Neural progenitor cell (in vitro differentiated cells): ENCODE measurements around the gene EPS8. TPM values are rescaled to one million over a fixed set of nuclear protein-coding genes. Genes with fewer than 3 reads are reported as not detected.

Experiments used
- DNase-seq: peaks from one replicate; pipeline ENCODE4 v3.0.0-alpha.2; 2016; ENCODE audit warnings: low spot score
- H2AFZ ChIP-seq: fragments of 200-600 bp; sonication (generic); replicated peaks from 2 replicates; pipeline ENCODE4 v1.6.1; 2016; ENCODE audit warnings: antibody characterized with exemption
- H3F3A ChIP-seq: fragments of 200-600 bp; sonication (generic); 2 replicates; pipeline ENCODE4 v1.6.1; 2016; ENCODE audit warnings: antibody characterized with exemption, low read depth
- H3K27ac ChIP-seq: fragments of 200-600 bp; sonication (generic); 2 replicates; pipeline ENCODE4 v1.5.1; 2016; ENCODE audit warnings: mild to moderate bottlenecking
- H3K27me3 ChIP-seq: fragments of 200-600 bp; sonication (generic); 2 replicates; pipeline ENCODE4 v1.6.1; 2016; ENCODE audit warnings: mild to moderate bottlenecking, moderate library complexity
- H3K36me3 ChIP-seq: fragments of 200-600 bp; sonication (generic); 2 replicates; pipeline ENCODE4 v1.5.1; 2016
- H3K4me1 ChIP-seq: fragments of 200-600 bp; sonication (generic); 2 replicates; pipeline ENCODE4 v1.6.1; 2016; ENCODE audit warnings: mixed run types
- H3K4me2 ChIP-seq: fragments of 200-600 bp; sonication (generic); 2 replicates; pipeline ENCODE4 v1.6.1; 2016
- H3K4me3 ChIP-seq: fragments of 200-600 bp; sonication (generic); 2 replicates; pipeline ENCODE4 v1.5.1; 2016
- H3K79me2 ChIP-seq: fragments of 200-600 bp; sonication (generic); 2 replicates; pipeline ENCODE4 v1.6.1; 2016; ENCODE audit warnings: low read depth
- H3K9ac ChIP-seq: fragments of 200-600 bp; sonication (generic); 2 replicates; pipeline ENCODE4 v1.6.1; 2016
- H3K9me3 ChIP-seq: fragments of 200-600 bp; sonication (generic); 2 replicates; pipeline ENCODE4 v1.5.1; 2016; ENCODE audit warnings: low read depth
- H4K20me1 ChIP-seq: fragments of 200-600 bp; sonication (generic); 2 replicates; pipeline ENCODE4 v1.6.1; 2016; ENCODE audit warnings: low read depth
- H3K27ac Mint-ChIP-seq: 3 replicates; pipeline ENCODE4 v1.8.0; 2021; ENCODE audit warnings: mixed read lengths
- H3K27me3 Mint-ChIP-seq: 2 replicates; pipeline ENCODE4 v1.8.0; 2022; ENCODE audit warnings: low read depth, mild to moderate bottlenecking, inconsistent platforms, moderate library complexity, mixed read lengths; ENCODE audit not compliant: insufficient read depth
- H3K36me3 Mint-ChIP-seq: 3 replicates; pipeline ENCODE4 v1.8.0; 2021; ENCODE audit warnings: mixed read lengths
- H3K4me1 Mint-ChIP-seq: 3 replicates; pipeline ENCODE4 v1.8.0; 2021; ENCODE audit warnings: mixed read lengths
- H3K4me3 Mint-ChIP-seq: 3 replicates; pipeline ENCODE4 v1.8.0; 2021; ENCODE audit warnings: mild to moderate bottlenecking, moderate library complexity, mixed read lengths
- H3K9me3 Mint-ChIP-seq: 3 replicates; pipeline ENCODE4 v1.8.0; 2020; ENCODE audit warnings: mixed read lengths
- CTCF ChIP-seq: fragments of 200-600 bp; sonication (generic); IDR thresholded peaks from 2 replicates; pipeline ENCODE4 v1.5.1; 2017; ENCODE audit warnings: antibody characterized with exemption, mild to moderate bottlenecking
- EZH2 ChIP-seq: fragments of 200-600 bp; sonication (generic); IDR thresholded peaks from 2 replicates; pipeline ENCODE4 v1.6.1; 2017; ENCODE audit warnings: antibody characterized with exemption, mild to moderate bottlenecking, moderate library complexity
- EZH2phosphoT487 ChIP-seq: fragments of 200-600 bp; sonication (generic); IDR thresholded peaks from 2 replicates; pipeline ENCODE4 v1.6.1; 2017; ENCODE audit warnings: antibody characterized with exemption
- total RNA-seq: library from RNA; depleted of rRNA; stranded (reverse); fragments of >200 nt; gene quantifications from 2 replicates; pipeline ENCODE4 v1.2.3, GENCODE V29; 2015; ENCODE audit warnings: low replicate concordance

Gene EPS8
- total RNA-seq, result 9.8 and 17.0 TPM in 2 replicates

- H3K4me1 Mint-ChIP-seq, result peaks cover 19% of the 10 kb centered on the region
- H3K9me3 ChIP-seq, result no peaks in the 10 kb centered on the region
- H3K4me3 Mint-ChIP-seq, result peak within 1 kb of the TSS; percentile 96
- H3K4me2 ChIP-seq, result peak within 1 kb of the TSS; percentile 91
- H3K27me3 Mint-ChIP-seq, result peaks cover 5% of the 10 kb centered on the region
- peak within 1 kb of the TSS; percentile 97 for H3K27ac Mint-ChIP-seq
- H3K27me3 ChIP-seq, result peaks cover 54% of the 10 kb centered on the region
- H2AFZ ChIP-seq, result peak within 1 kb of the TSS; percentile 90
- H3K36me3 Mint-ChIP-seq, result peaks cover 14% of the 10 kb centered on the region
- H3K4me3 ChIP-seq, result peak within 1 kb of the TSS; percentile 75
- no peaks in the 10 kb centered on the region for H3K79me2 ChIP-seq
- H3K36me3 ChIP-seq, result no peaks in the 10 kb centered on the region
- H3F3A ChIP-seq, result peaks cover 12% of the 10 kb centered on the region
- no peaks in the 10 kb centered on the region for H4K20me1 ChIP-seq
- peak; percentile 95 for DNase-seq
- H3K27ac ChIP-seq, result no peak within 1 kb of the TSS
- TF ChIP-seq EZH2phosphoT487 (no peak), CTCF (no peak), EZH2 (no peak)
- peaks cover 12% of the 10 kb centered on the region for H3K9me3 Mint-ChIP-seq
- H3K4me1 ChIP-seq, result peaks cover 13% of the 10 kb centered on the region
- peak within 1 kb of the TSS; percentile 22 for H3K9ac ChIP-seq
Measured at GRCh38 chr12:15789220-15790171, at the start of gene EPS8. Gene EPS8 (minus strand): TSS chr12:15789388. CDS start chr12:15682951, 106,437 bp downstream.

- Histone ChIP-seq H3K79me2 (no peaks in the 10 kb centered on the region), H3K27me3 (no peaks in the 10 kb centered on the region), H3K9me3 (no peaks in the 10 kb centered on the region), H3K36me3 (no peaks in the 10 kb centered on the region), H3K9ac (no peak overlapping the region), H2AFZ (no peak overlapping the region), H3K4me3 (no peak overlapping the region), H3F3A (peaks cover 8% of the 10 kb centered on the region), H3K4me2 (no peak overlapping the region), H3K27ac (no peak overlapping the region), H3K4me1 (peaks cover 29% of the 10 kb centered on the region), H4K20me1 (no peaks in the 10 kb centered on the region)
- Mint-ChIP-seq H3K4me1 (peaks cover 14% of the 10 kb centered on the region), H3K27ac (no peak overlapping the region), H3K4me3 (no peak overlapping the region), H3K27me3 (peaks cover 6% of the 10 kb centered on the region), H3K36me3 (peaks cover 2% of the 10 kb centered on the region), H3K9me3 (no peaks in the 10 kb centered on the region)
- TF ChIP-seq EZH2phosphoT487, result no peak
- TF ChIP-seq EZH2, result no peak
- TF ChIP-seq CTCF, result no peak
- no peak for DNase-seq
Measured at GRCh38 chr12:15837141-15837790, 48.1 kb upstream of the EPS8 start.

GRCh38 chr12:15834575-15834974 is 45.4 kb upstream of the EPS8 start:
- H3K36me3 ChIP-seq, result no peaks in the 10 kb centered on the region
- TF ChIP-seq EZH2 (no peak), EZH2phosphoT487 (no peak), CTCF (no peak)
- no peak overlapping the region for H3K4me2 ChIP-seq
- no peak overlapping the region for H2AFZ ChIP-seq
- no peaks in the 10 kb centered on the region for H3K79me2 ChIP-seq
- no peaks in the 10 kb centered on the region for H4K20me1 ChIP-seq
- Mint-ChIP-seq H3K4me1 (peaks cover 7% of the 10 kb centered on the region), H3K9me3 (no peaks in the 10 kb centered on the region), H3K27me3 (peaks cover 2% of the 10 kb centered on the region), H3K27ac (no peak overlapping the region), H3K4me3 (no peak overlapping the region), H3K36me3 (peaks cover 2% of the 10 kb centered on the region)
- H3F3A ChIP-seq, result peaks cover 8% of the 10 kb centered on the region
- H3K9ac ChIP-seq, result no peak overlapping the region
- peaks cover 13% of the 10 kb centered on the region for H3K4me1 ChIP-seq
- DNase-seq, result no peak
- H3K4me3 ChIP-seq, result no peak overlapping the region
- H3K27me3 ChIP-seq, result no peaks in the 10 kb centered on the region
- no peak overlapping the region for H3K27ac ChIP-seq
- no peaks in the 10 kb centered on the region for H3K9me3 ChIP-seq
